Suprapubic skin (tissue), 4 donors: Measurements from ENCODE around the gene NUCB2.

Source experiments
- CTCF ChIP-seq, 2 donors: fragments of 200-600 bp in 1 of 2; fragments of 450-650 bp in 1 of 2; sonication (generic) in 1 of 2; IDR thresholded peaks; one replicate each; pipeline ENCODE4 v1.5.1; 2016 to 2019; ENCODE audit warnings: antibody characterized with exemption in 2 of 2, mild to moderate bottlenecking in 1 of 2, moderate library complexity in 1 of 2
- EP300 ChIP-seq: sonication (generic); formaldehyde crosslinking; IDR thresholded peaks from one replicate; pipeline ENCODE4 v1.6.1; 2017; ENCODE audit warnings: antibody characterized with exemption
- POLR2A ChIP-seq, 2 donors: fragments of 450-650 bp; IDR thresholded peaks; one replicate each; pipeline ENCODE4 v1.6.1; 2017; ENCODE audit warnings: antibody characterized with exemption in 2 of 2, mild to moderate bottlenecking in 2 of 2, moderate library complexity in 2 of 2
- POLR2AphosphoS5 ChIP-seq, 3 donors: sonication (generic); formaldehyde crosslinking; IDR thresholded peaks; one replicate each; pipeline ENCODE4 v1.6.1; 2017; ENCODE audit warnings: antibody characterized with exemption in 3 of 3

GRCh38 chr11:17266781-17267180, 9.8 kb upstream of the NUCB2 start:
- TF ChIP-seq POLR2AphosphoS5 (IDR thresholded peaks at IDR 0.05) (no peak), POLR2A (IDR thresholded peaks at IDR 0.05) (no peak), CTCF (IDR thresholded peaks at IDR 0.05) (no peak), EP300 (no peak)
